H9 (cell line): ENCODE measurements around the gene WBP2. TPM values are rescaled to one million over a fixed set of nuclear protein-coding genes. Genes with fewer than 3 reads are reported as not detected.

Experiments used
- DNase-seq: peaks from one replicate; pipeline ENCODE4 v3.0.0-alpha.2; 2017
- H2AFZ ChIP-seq: one replicate; pipeline ENCODE4 v1.6.1; 2013; ENCODE audit warnings: mild to moderate bottlenecking, low read length, control low read depth, moderate library complexity
- H2AK5ac ChIP-seq: 2 replicates; pipeline ENCODE4 v1.6.1; 2013; ENCODE audit warnings: low read length, control low read depth, mixed read lengths; ENCODE audit not compliant: insufficient read length
- H2BK120ac ChIP-seq: one replicate; pipeline ENCODE4 v1.6.1; 2013; ENCODE audit warnings: low read depth, mild to moderate bottlenecking, low read length, control low read depth, inconsistent platforms; ENCODE audit not compliant: poor library complexity, severe bottlenecking
- H2BK12ac ChIP-seq: 2 replicates; pipeline ENCODE4 v1.6.1; 2013; ENCODE audit warnings: low read length, control low read depth, mixed read lengths, low read depth; ENCODE audit not compliant: insufficient read length
- H2BK15ac ChIP-seq: 2 replicates; pipeline ENCODE4 v1.6.1; 2013; ENCODE audit warnings: low read depth, low read length, control low read depth
- H2BK20ac ChIP-seq: one replicate; pipeline ENCODE4 v1.6.1; 2013; ENCODE audit warnings: low read depth, mild to moderate bottlenecking, low read length, control low read depth, inconsistent platforms; ENCODE audit not compliant: poor library complexity, severe bottlenecking
- H2BK5ac ChIP-seq: 2 replicates; pipeline ENCODE4 v1.6.1; 2013; ENCODE audit warnings: low read length, control low read depth, mixed read lengths; ENCODE audit not compliant: insufficient read length
- H3K14ac ChIP-seq: 2 replicates; pipeline ENCODE4 v1.6.1; 2013; ENCODE audit warnings: low read length, control low read depth; ENCODE audit not compliant: insufficient read depth
- H3K18ac ChIP-seq: 2 replicates; pipeline ENCODE4 v1.6.1; 2013; ENCODE audit warnings: low read depth, mild to moderate bottlenecking, mixed read lengths, low read length, control low read depth; ENCODE audit not compliant: insufficient read length
- H3K23ac ChIP-seq: 2 replicates; pipeline ENCODE4 v1.6.1; 2013; ENCODE audit warnings: low read length, control low read depth, mixed read lengths, low read depth; ENCODE audit not compliant: insufficient read length
- H3K23me2 ChIP-seq: 2 replicates; pipeline ENCODE4 v1.6.1; 2013; ENCODE audit warnings: low read depth, mild to moderate bottlenecking, mixed read lengths, low read length, control low read depth; ENCODE audit not compliant: insufficient read length, poor library complexity, severe bottlenecking
- H3K27ac ChIP-seq: 2 replicates; pipeline ENCODE4 v1.5.1; 2013; ENCODE audit warnings: low read length, control low read depth, mixed read lengths, low read depth; ENCODE audit not compliant: insufficient read length
- H3K27me3 ChIP-seq: 2 replicates; pipeline ENCODE4 v1.6.1; 2013; ENCODE audit warnings: low read length, control low read depth, inconsistent platforms; ENCODE audit not compliant: insufficient read depth
- H3K4ac ChIP-seq: 2 replicates; pipeline ENCODE4 v1.6.1; 2013; ENCODE audit warnings: low read depth, mild to moderate bottlenecking, control low read depth, inconsistent platforms, low read length, moderate library complexity
- H3K4me1 ChIP-seq: 2 replicates; pipeline ENCODE4 v1.6.1; 2013; ENCODE audit warnings: low read length, control low read depth, inconsistent platforms; ENCODE audit not compliant: insufficient read depth
- H3K4me2 ChIP-seq: 2 replicates; pipeline ENCODE4 v1.6.1; 2013; ENCODE audit warnings: low read length, control low read depth, mixed read lengths; ENCODE audit not compliant: insufficient read length, insufficient read depth
- H3K56ac ChIP-seq: 2 replicates; pipeline ENCODE4 v1.6.1; 2013; ENCODE audit warnings: low read depth, mild to moderate bottlenecking, mixed read lengths, low read length, control low read depth; ENCODE audit not compliant: insufficient read length
- H3K79me1 ChIP-seq: 2 replicates; pipeline ENCODE4 v1.6.1; 2013; ENCODE audit warnings: low read depth, mild to moderate bottlenecking, moderate library complexity, low read length, control low read depth, inconsistent platforms; ENCODE audit not compliant: insufficient read depth, poor library complexity, severe bottlenecking
- H3K79me2 ChIP-seq: 2 replicates; pipeline ENCODE4 v1.6.1; 2013; ENCODE audit warnings: low read length, control low read depth, inconsistent platforms; ENCODE audit not compliant: insufficient read depth
- H3K9ac ChIP-seq: 2 replicates; pipeline ENCODE4 v1.6.1; 2013; ENCODE audit warnings: low read length, control low read depth, mixed read lengths; ENCODE audit not compliant: insufficient read length; ENCODE audit errors: extremely low read depth
- H3K9me3 ChIP-seq: one replicate; pipeline ENCODE4 v1.6.1; 2013; ENCODE audit warnings: low read depth, low read length, inconsistent platforms; ENCODE audit not compliant: control insufficient read depth
- H3T11ph ChIP-seq: one replicate; pipeline ENCODE4 v1.6.1; 2013; ENCODE audit warnings: mild to moderate bottlenecking, low read length, control low read depth, inconsistent platforms
- H4K20me1 ChIP-seq: one replicate; pipeline ENCODE4 v1.6.1; 2013; ENCODE audit not compliant: control insufficient read depth, insufficient read length, insufficient read depth
- H4K5ac ChIP-seq: 2 replicates; pipeline ENCODE4 v1.6.1; 2013; ENCODE audit warnings: low read depth, mild to moderate bottlenecking, mixed read lengths, low read length, control low read depth; ENCODE audit not compliant: insufficient read length
- H4K8ac ChIP-seq: replicated peaks from 2 replicates; pipeline ENCODE4 v1.6.1; 2013; ENCODE audit warnings: low read length, control low read depth, mixed read lengths, low read depth; ENCODE audit not compliant: insufficient read length
- H4K91ac ChIP-seq: 2 replicates; pipeline ENCODE4 v1.6.1; 2013; ENCODE audit warnings: low read depth, mild to moderate bottlenecking, moderate library complexity, mixed read lengths, low read length, control low read depth; ENCODE audit not compliant: insufficient read length
- H3K27ac Mint-ChIP-seq, 3 experiments: 2 replicates in 2 of 3; 3 replicates in 1 of 3; pipeline ENCODE4 v1.8.0; 2020 to 2021; ENCODE audit warnings: mixed read lengths in 3 of 3, mild to moderate bottlenecking in 1 of 3, moderate library complexity in 1 of 3
- H3K27me3 Mint-ChIP-seq: 2 replicates; pipeline ENCODE4 v1.8.0; 2021; ENCODE audit warnings: low read depth, mild to moderate bottlenecking, moderate library complexity, mixed read lengths
- H3K36me3 Mint-ChIP-seq, 3 experiments: 2 replicates in 2 of 3; 3 replicates in 1 of 3; pipeline ENCODE4 v1.8.0; 2020 to 2021; ENCODE audit warnings: low read depth in 3 of 3, mixed read lengths in 3 of 3; ENCODE audit not compliant: insufficient read depth in 1 of 3
- H3K4me1 Mint-ChIP-seq, 2 experiments: 2 replicates each; pipeline ENCODE4 v1.8.0; 2020; ENCODE audit warnings: mixed read lengths in 2 of 2
- H3K4me3 Mint-ChIP-seq, 2 experiments: 2 replicates in 1 of 2; 3 replicates in 1 of 2; pipeline ENCODE4 v1.8.0; 2020 to 2021; ENCODE audit warnings: mild to moderate bottlenecking in 2 of 2, mixed read lengths in 2 of 2, moderate library complexity in 1 of 2
- H3K9me3 Mint-ChIP-seq, 2 experiments: 2 replicates in 1 of 2; 3 replicates in 1 of 2; pipeline ENCODE4 v1.8.0; 2020; ENCODE audit warnings: mild to moderate bottlenecking in 2 of 2, mixed read lengths in 2 of 2, moderate library complexity in 1 of 2
- WGBS: extraction: QIAGEN DNeasy Blood & Tissue Kit; methylation state at CpG from one replicate; pipeline ENCODE4 v1.1.7; 2013; ENCODE audit warnings: missing lambda C conversion rate, low lambda C conversion rate, mixed read lengths; ENCODE audit not compliant: insufficient read length; ENCODE audit errors: extremely low coverage; 5-methylcytosine and 5-hydroxymethylcytosine counted together
- total RNA-seq: library from RNA; stranded (reverse); gene quantifications from 2 replicates; pipeline ENCODE4 v1.2.1, GENCODE V29; 2021
- TF ChIP-seq, protein P1 (sequence below): fragments of 200-600 bp; sonication (generic); conservative IDR thresholded peaks from 3 replicates; pipeline ENCODE4 v1.8.0; 2021; ENCODE audit warnings: antibody characterized with exemption, mild to moderate bottlenecking

The WBP2 gene
- total RNA-seq, 1 experiment from 2014 or later = 63.2 TPM

- no peak overlapping the region for H3K4ac ChIP-seq
- no peak overlapping the region for H3T11ph ChIP-seq
- no peak overlapping the region for H2AFZ ChIP-seq
- WGBS = no CpG with 5 or more reads among the region's 24 CpGs
- no peak overlapping the region for H3K18ac ChIP-seq
- no peak overlapping the region for H4K91ac ChIP-seq
- H3K9me3 ChIP-seq = no peaks in the 10 kb centered on the region
- Mint-ChIP-seq H3K36me3 (peaks cover 2 to 7% (median 5%) of the 10 kb centered on the region in 3 experiments; a peak in 5 of 7 replicates), H3K27me3 (no peaks in the 10 kb centered on the region), H3K4me3 (no peak overlapping the region; a peak in 1 of 5 replicates), H3K27ac (peak overlapping the region; percentile 76 to 94 (median 87); a peak in 5 of 7 replicates), H3K4me1 (peaks cover 7 to 13% of the 10 kb centered on the region in 2 experiments), H3K9me3 (no peaks in the 10 kb centered on the region)
- no peak overlapping the region for H4K5ac ChIP-seq
- no peaks in the 10 kb centered on the region for H4K20me1 ChIP-seq
- H3K56ac ChIP-seq = no peak overlapping the region
- H2BK15ac ChIP-seq = no peak overlapping the region
- H3K14ac ChIP-seq = peak overlapping the region; percentile 62; the same call in 1 of the 2 replicates
- no peak overlapping the region for H4K8ac ChIP-seq
- no peak overlapping the region for H2BK20ac ChIP-seq
- DNase-seq = no peak
- TF ChIP-seq, protein P1, sequence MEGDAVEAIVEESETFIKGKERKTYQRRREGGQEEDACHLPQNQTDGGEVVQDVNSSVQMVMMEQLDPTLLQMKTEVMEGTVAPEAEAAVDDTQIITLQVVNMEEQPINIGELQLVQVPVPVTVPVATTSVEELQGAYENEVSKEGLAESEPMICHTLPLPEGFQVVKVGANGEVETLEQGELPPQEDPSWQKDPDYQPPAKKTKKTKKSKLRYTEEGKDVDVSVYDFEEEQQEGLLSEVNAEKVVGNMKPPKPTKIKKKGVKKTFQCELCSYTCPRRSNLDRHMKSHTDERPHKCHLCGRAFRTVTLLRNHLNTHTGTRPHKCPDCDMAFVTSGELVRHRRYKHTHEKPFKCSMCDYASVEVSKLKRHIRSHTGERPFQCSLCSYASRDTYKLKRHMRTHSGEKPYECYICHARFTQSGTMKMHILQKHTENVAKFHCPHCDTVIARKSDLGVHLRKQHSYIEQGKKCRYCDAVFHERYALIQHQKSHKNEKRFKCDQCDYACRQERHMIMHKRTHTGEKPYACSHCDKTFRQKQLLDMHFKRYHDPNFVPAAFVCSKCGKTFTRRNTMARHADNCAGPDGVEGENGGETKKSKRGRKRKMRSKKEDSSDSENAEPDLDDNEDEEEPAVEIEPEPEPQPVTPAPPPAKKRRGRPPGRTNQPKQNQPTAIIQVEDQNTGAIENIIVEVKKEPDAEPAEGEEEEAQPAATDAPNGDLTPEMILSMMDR = no peak; the same call in 2 of the 3 replicates
- peak overlapping the region; percentile 60 for H3K9ac ChIP-seq
- H2BK12ac ChIP-seq = no peak overlapping the region
- no peaks in the 10 kb centered on the region for H3K27me3 ChIP-seq
- H3K4me1 ChIP-seq = peaks cover 5% of the 10 kb centered on the region
- no peak overlapping the region for H2AK5ac ChIP-seq
- H3K79me2 ChIP-seq = peaks cover 5% of the 10 kb centered on the region; the same call in 1 of the 2 replicates
- H3K4me2 ChIP-seq = peak overlapping the region; percentile 78
- H3K79me1 ChIP-seq = peaks cover 4% of the 10 kb centered on the region
- no peak overlapping the region for H2BK120ac ChIP-seq
- no peak overlapping the region for H3K23ac ChIP-seq
- peaks cover 2% of the 10 kb centered on the region for H3K23me2 ChIP-seq
- H2BK5ac ChIP-seq = no peak overlapping the region
- H3K27ac ChIP-seq = no peak overlapping the region
These were observed 1.1 kb upstream of the WBP2 start for GRCh38 chr17:75856062-75856756.
